Esophagus squamous epithelium (tissue), 5 donors: Measurements from ENCODE around the gene GABRR2. TPM values are rescaled to one million over a fixed set of nuclear protein-coding genes. Genes with fewer than 3 reads are reported as not detected.

Source experiments
- DNase-seq: peaks from one replicate; lab custom pipeline; 2025; lab: John Stamatoyannopoulos, UW
- H3K27ac ChIP-seq, 4 donors: fragments of 200-600 bp; sonication (generic); one replicate each; pipeline ENCODE4 v1.5.1; 2016 to 2019; ENCODE audit warnings: mild to moderate bottlenecking in 1 of 4
- H3K27me3 ChIP-seq, 4 donors: fragments of 200-600 bp; sonication (generic); 1 replicate in 3 of 4; 2 replicates in 1 of 4; pipeline versions ENCODE4 v1.5.1 to v1.6.0; 2017 to 2021; ENCODE audit warnings: antibody characterized with exemption in 1 of 4
- H3K36me3 ChIP-seq, 3 donors: fragments of 200-600 bp; sonication (generic); one replicate each; pipeline ENCODE4 v1.5.1; 2016 to 2019
- H3K4me1 ChIP-seq, 3 donors: fragments of 200-600 bp; sonication (generic); one replicate each; pipeline ENCODE4 v1.5.1; 2017 to 2019
- H3K4me3 ChIP-seq, 4 donors: fragments of 200-600 bp; sonication (generic); 1 replicate in 3 of 4; 2 replicates in 1 of 4; pipeline ENCODE4 v1.5.1; 2016 to 2019; ENCODE audit warnings: mild to moderate bottlenecking in 2 of 4, moderate library complexity in 1 of 4
- H3K9me3 ChIP-seq, 3 donors: fragments of 200-600 bp; sonication (generic); one replicate each; pipeline ENCODE4 v1.5.1; 2016 to 2019
- CTCF ChIP-seq, 6 experiments: fragments of 450-650 bp in 4 of 6; fragments of 200-600 bp in 2 of 6; sonication (generic) in 2 of 6; IDR thresholded peaks; one replicate each; pipeline ENCODE4 v1.5.1; 2016 to 2019; ENCODE audit warnings: antibody characterized with exemption in 6 of 6, mild to moderate bottlenecking in 4 of 6, moderate library complexity in 4 of 6
- POLR2A ChIP-seq, 4 donors: fragments of 450-650 bp; IDR thresholded peaks; one replicate each; pipeline ENCODE4 v1.6.1; 2017; ENCODE audit warnings: antibody characterized with exemption in 4 of 4, mild to moderate bottlenecking in 4 of 4, moderate library complexity in 3 of 4
- whole genome bisulfite sequencing, 2 donors: methylation state at CpG; one replicate each; pipeline ENCODE4 v1.1.5; 2018; 5-methylcytosine and 5-hydroxymethylcytosine counted together
- intact Hi-C: fragments of 100-400 bp; cut with DNase I; formaldehyde crosslinking; loops from one replicate; pipeline ENCODE4 v1.15.0; 2022
- total RNA-seq, 4 donors: library from RNA; depleted of rRNA; stranded (reverse); fragments of >200 nt; gene quantifications; one replicate each; pipeline ENCODE4 v1.1.0, GENCODE V29; 2016
- donor health status: DM: yes; HTN: yes; CAD: no.

The GABRR2 gene
- total RNA-seq, 4 donors from 2014 or later, result 0.19 TPM; not detected in 3

- H3K27me3 ChIP-seq, result no peaks in the 10 kb centered on the region
- 60 to 85% methylated on average over 10 of the region's 14 CpGs for WGBS, 2 donors
- no peak overlapping the region for H3K27ac ChIP-seq
- TF ChIP-seq POLR2A (IDR thresholded peaks at IDR 0.05) (no peak), CTCF (IDR thresholded peaks at IDR 0.05) (no peak)
- H3K4me3 ChIP-seq, result no peak overlapping the region
- intact Hi-C loops, result no loop called here
- no peaks in the 10 kb centered on the region for H3K9me3 ChIP-seq
- H3K36me3 ChIP-seq, result no peaks in the 10 kb centered on the region
- no peak for DNase-seq
- no peaks in the 10 kb centered on the region for H3K4me1 ChIP-seq
Observed at GRCh38 chr6:89270951-89271721, 44.0 kb downstream of the GABRR2 start.

- DNase-seq, result no peak
- no peaks in the 10 kb centered on the region for H3K4me1 ChIP-seq
- no peaks in the 10 kb centered on the region for H3K36me3 ChIP-seq
- intact Hi-C loops, result no loop called here
- no peaks in the 10 kb centered on the region for H3K27me3 ChIP-seq
- no peak overlapping the region for H3K27ac ChIP-seq
- H3K9me3 ChIP-seq, result no peaks in the 10 kb centered on the region
- TF ChIP-seq CTCF (IDR thresholded peaks at IDR 0.05) (no peak), POLR2A (IDR thresholded peaks at IDR 0.05) (no peak)
- H3K4me3 ChIP-seq, result no peak overlapping the region
- 38 to 75% methylated on average over 1 to 3 of the region's 3 CpGs for WGBS, 2 donors
Observed at GRCh38 chr6:89269981-89270380, 45.1 kb downstream of the GABRR2 start.

GRCh38 chr6:89269252-89269651 is 45.8 kb downstream of the GABRR2 start:
- DNase-seq, result no peak
- intact Hi-C loops, result no loop called here
- H3K4me1 ChIP-seq, result no peaks in the 10 kb centered on the region
- no peaks in the 10 kb centered on the region for H3K27me3 ChIP-seq
- H3K9me3 ChIP-seq, result no peaks in the 10 kb centered on the region
- H3K36me3 ChIP-seq, result no peaks in the 10 kb centered on the region
- no peak overlapping the region for H3K4me3 ChIP-seq
- H3K27ac ChIP-seq, result no peak overlapping the region
- WGBS, 2 donors, result 89 to 100% methylated on average over 1 to 3 of the region's 3 CpGs
- no peak for TF ChIP-seq POLR2A (IDR thresholded peaks at IDR 0.05)
- TF ChIP-seq CTCF (IDR thresholded peaks at IDR 0.05), result no peak

GRCh38 chr6:89268776-89269175 is 46.3 kb downstream of the GABRR2 start:
- no peak overlapping the region for H3K4me3 ChIP-seq
- no peaks in the 10 kb centered on the region for H3K27me3 ChIP-seq
- H3K4me1 ChIP-seq, result no peaks in the 10 kb centered on the region
- no peaks in the 10 kb centered on the region for H3K9me3 ChIP-seq
- WGBS, 2 donors, result 81 to 100% methylated on average over 4 to 7 of the region's 7 CpGs
- no peak overlapping the region for H3K27ac ChIP-seq
- TF ChIP-seq POLR2A (IDR thresholded peaks at IDR 0.05) (no peak), CTCF (IDR thresholded peaks at IDR 0.05) (no peak)
- intact Hi-C loops, result no loop called here
- no peaks in the 10 kb centered on the region for H3K36me3 ChIP-seq
- DNase-seq, result no peak

GRCh38 chr6:89267918-89268317 is 47.2 kb downstream of the GABRR2 start:
- no peak for TF ChIP-seq CTCF (IDR thresholded peaks at IDR 0.05)
- no peak for TF ChIP-seq POLR2A (IDR thresholded peaks at IDR 0.05)
- H3K27ac ChIP-seq, result no peak overlapping the region
- no peak for DNase-seq

More at GRCh38 chr6:89267918-89268317, 47.2 kb downstream of the GABRR2 start:
- no peaks in the 10 kb centered on the region for H3K9me3 ChIP-seq
- H3K27me3 ChIP-seq, result no peaks in the 10 kb centered on the region
- intact Hi-C loops, result no loop called here
- no peaks in the 10 kb centered on the region for H3K4me1 ChIP-seq
- WGBS, 2 donors, result 72 to 94% methylated on average over 3 to 4 of the region's 4 CpGs
- H3K4me3 ChIP-seq, result no peak overlapping the region
- H3K36me3 ChIP-seq, result no peaks in the 10 kb centered on the region
